ENCODE results near the gene SUB1. TPM values are rescaled to one million over a fixed set of nuclear protein-coding genes. Genes with fewer than 3 reads are reported as not detected.

The SUB1 gene
- total RNA-seq, 1 experiment from 2014 or later, result 204 TPM

DNA sequence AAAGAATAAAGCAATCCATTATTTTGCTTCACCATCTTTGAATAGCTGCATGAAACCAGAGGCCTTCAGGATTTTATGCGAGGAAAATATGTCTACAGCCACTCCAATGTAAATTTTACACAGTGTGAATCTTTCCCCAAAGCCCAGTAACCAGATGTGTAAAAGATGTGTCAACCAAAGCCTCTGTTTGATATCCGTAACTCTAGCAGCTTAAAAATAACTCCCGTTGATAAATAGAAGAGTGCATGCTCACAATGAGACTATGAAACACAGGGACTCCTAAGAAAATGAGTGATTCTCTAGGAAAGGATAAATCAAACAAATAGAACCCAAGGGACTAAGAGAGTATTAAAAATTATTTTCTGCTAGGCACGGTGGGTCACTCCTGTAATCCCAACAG, 65.7 kb downstream of the SUB1 start:
- Histone ChIP-seq H3K27ac (ENCODE audit: low read length) (no peak overlapping the region), H3K36me3 (ENCODE audit: control insufficient read depth, insufficient read depth, low read length) (no peaks in the 10 kb centered on the region), H3K4me1 (ENCODE audit: control insufficient read depth, insufficient read depth, low read length) (no peaks in the 10 kb centered on the region), H3K9me3 (ENCODE audit: control insufficient read depth, insufficient read depth, low read depth, low read length) (no peaks in the 10 kb centered on the region), H3K4me3 (ENCODE audit: low read depth in 2 of 2, low read length in 2 of 2) (no peak overlapping the region), H3K27me3 (ENCODE audit: control insufficient read depth, insufficient read depth, low read length) (no peaks in the 10 kb centered on the region)
- in situ Hi-C loops (cut with HindIII; ENCODE audit: low pct_unique_long_range_greater_than_20kb, low sequenced_read_pairs) (no loop called here), intact Hi-C loops (cut with micrococcal nuclease; ENCODE audit: unreplicated experiment) (no loop called here)
- POLR2A ChIA-PET, result no interaction called here
- CTCF ChIA-PET, result no interaction called here
- no TSS peak for BruUV-seq (replicated peaks)
- TF ChIP-seq POLR2AphosphoS5 (IDR thresholded peaks at IDR 0.05; ENCODE audit: low read depth, low read length) (no peak), SIN3A (IDR thresholded peaks at IDR 0.05; ENCODE audit: borderline replicate concordance, insufficient read depth, low read depth, low read length) (no peak), TCF7L2 (IDR thresholded peaks at IDR 0.05; ENCODE audit: low read depth, low read length) (no peak)
- TF ChIP-seq, protein P1, sequence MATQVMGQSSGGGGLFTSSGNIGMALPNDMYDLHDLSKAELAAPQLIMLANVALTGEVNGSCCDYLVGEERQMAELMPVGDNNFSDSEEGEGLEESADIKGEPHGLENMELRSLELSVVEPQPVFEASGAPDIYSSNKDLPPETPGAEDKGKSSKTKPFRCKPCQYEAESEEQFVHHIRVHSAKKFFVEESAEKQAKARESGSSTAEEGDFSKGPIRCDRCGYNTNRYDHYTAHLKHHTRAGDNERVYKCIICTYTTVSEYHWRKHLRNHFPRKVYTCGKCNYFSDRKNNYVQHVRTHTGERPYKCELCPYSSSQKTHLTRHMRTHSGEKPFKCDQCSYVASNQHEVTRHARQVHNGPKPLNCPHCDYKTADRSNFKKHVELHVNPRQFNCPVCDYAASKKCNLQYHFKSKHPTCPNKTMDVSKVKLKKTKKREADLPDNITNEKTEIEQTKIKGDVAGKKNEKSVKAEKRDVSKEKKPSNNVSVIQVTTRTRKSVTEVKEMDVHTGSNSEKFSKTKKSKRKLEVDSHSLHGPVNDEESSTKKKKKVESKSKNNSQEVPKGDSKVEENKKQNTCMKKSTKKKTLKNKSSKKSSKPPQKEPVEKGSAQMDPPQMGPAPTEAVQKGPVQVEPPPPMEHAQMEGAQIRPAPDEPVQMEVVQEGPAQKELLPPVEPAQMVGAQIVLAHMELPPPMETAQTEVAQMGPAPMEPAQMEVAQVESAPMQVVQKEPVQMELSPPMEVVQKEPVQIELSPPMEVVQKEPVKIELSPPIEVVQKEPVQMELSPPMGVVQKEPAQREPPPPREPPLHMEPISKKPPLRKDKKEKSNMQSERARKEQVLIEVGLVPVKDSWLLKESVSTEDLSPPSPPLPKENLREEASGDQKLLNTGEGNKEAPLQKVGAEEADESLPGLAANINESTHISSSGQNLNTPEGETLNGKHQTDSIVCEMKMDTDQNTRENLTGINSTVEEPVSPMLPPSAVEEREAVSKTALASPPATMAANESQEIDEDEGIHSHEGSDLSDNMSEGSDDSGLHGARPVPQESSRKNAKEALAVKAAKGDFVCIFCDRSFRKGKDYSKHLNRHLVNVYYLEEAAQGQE (IDR thresholded peaks at IDR 0.05; ENCODE audit: insufficient read depth in 1 of 2, low read depth in 2 of 2, low read length in 1 of 2), result no peak
- TF ChIP-seq, protein P2, sequence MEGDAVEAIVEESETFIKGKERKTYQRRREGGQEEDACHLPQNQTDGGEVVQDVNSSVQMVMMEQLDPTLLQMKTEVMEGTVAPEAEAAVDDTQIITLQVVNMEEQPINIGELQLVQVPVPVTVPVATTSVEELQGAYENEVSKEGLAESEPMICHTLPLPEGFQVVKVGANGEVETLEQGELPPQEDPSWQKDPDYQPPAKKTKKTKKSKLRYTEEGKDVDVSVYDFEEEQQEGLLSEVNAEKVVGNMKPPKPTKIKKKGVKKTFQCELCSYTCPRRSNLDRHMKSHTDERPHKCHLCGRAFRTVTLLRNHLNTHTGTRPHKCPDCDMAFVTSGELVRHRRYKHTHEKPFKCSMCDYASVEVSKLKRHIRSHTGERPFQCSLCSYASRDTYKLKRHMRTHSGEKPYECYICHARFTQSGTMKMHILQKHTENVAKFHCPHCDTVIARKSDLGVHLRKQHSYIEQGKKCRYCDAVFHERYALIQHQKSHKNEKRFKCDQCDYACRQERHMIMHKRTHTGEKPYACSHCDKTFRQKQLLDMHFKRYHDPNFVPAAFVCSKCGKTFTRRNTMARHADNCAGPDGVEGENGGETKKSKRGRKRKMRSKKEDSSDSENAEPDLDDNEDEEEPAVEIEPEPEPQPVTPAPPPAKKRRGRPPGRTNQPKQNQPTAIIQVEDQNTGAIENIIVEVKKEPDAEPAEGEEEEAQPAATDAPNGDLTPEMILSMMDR (IDR thresholded peaks at IDR 0.05), result no peak
- no peak for ATAC-seq
- DNase-seq (ENCODE audit: low read depth, low spot score), result no peak

DNA sequence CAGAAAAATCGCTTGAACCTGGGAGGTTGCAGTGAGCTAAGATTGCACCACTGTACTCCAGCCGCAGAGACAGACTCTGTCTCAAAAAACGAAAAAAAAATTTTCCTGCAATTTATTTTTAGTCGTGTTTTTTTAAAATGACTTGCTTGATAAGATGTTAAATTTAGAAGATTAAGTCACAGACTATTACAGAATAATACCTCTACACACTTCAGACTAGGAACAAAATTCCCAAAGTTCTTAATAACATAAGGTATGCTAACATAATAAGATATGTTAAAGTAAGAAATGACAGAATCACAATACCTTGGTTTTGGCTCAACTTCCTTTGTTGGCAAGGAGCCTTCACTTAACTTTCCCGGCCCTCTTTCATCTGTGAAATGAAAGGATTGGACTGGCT, 66.3 kb downstream of the SUB1 start:
- no peaks in the 10 kb centered on the region for H3K4me1 ChIP-seq (ENCODE audit: control insufficient read depth, insufficient read depth, low read length)
- POLR2A ChIA-PET, result no interaction called here
- no TSS peak for BruUV-seq (replicated peaks)

More for the DNA sequence above, 66.3 kb downstream of the SUB1 start:
- no peak overlapping the region for H3K4me3 ChIP-seq (ENCODE audit: low read depth in 2 of 2, low read length in 2 of 2)
- no peaks in the 10 kb centered on the region for H3K36me3 ChIP-seq (ENCODE audit: control insufficient read depth, insufficient read depth, low read length)
- DNase-seq (ENCODE audit: low read depth, low spot score) (no peak), ATAC-seq (no peak)
- CTCF ChIA-PET, result no interaction called here
- H3K27ac ChIP-seq (ENCODE audit: low read length), result no peak overlapping the region
- TF ChIP-seq, protein P2 (IDR thresholded peaks at IDR 0.05), result no peak
- no peak for TF ChIP-seq SIN3A (IDR thresholded peaks at IDR 0.05; ENCODE audit: borderline replicate concordance, insufficient read depth, low read depth, low read length)
- TF ChIP-seq POLR2AphosphoS5 (IDR thresholded peaks at IDR 0.05; ENCODE audit: low read depth, low read length), result no peak
- no peak for TF ChIP-seq TCF7L2 (IDR thresholded peaks at IDR 0.05; ENCODE audit: low read depth, low read length)
- TF ChIP-seq, protein P1 (IDR thresholded peaks at IDR 0.05; ENCODE audit: insufficient read depth in 1 of 2, low read depth in 2 of 2, low read length in 1 of 2), result no peak
- intact Hi-C loops (cut with micrococcal nuclease; ENCODE audit: unreplicated experiment), result no loop called here
- H3K27me3 ChIP-seq (ENCODE audit: control insufficient read depth, insufficient read depth, low read length), result no peaks in the 10 kb centered on the region
- in situ Hi-C loops (cut with HindIII; ENCODE audit: low pct_unique_long_range_greater_than_20kb, low sequenced_read_pairs), result no loop called here
- H3K9me3 ChIP-seq (ENCODE audit: control insufficient read depth, insufficient read depth, low read depth, low read length), result no peaks in the 10 kb centered on the region

Other genes with a start within 250 kb of the SUB1 start
- 72.7 TPM for gene ZFR, start 140.8 kb upstream of the SUB1 start, total RNA-seq (2021; ENCODE audit: unreplicated experiment)
- gene NPR3, start 125.8 kb downstream of the SUB1 start, total RNA-seq (2021; ENCODE audit: unreplicated experiment), result 0.10 TPM